Panc1 (cell line): ENCODE measurements around the gene IGSF22. TPM values are rescaled to one million over a fixed set of nuclear protein-coding genes. Genes with fewer than 3 reads are reported as not detected.
A peak's percentile ranks its signal among the peaks of the same experiment; 100 is the strongest.

Experiments
- ATAC-seq: fragments of 200-7000 bp; cut with Tn5 transposase; 2 replicates; pipeline ENCODE4 v1.9.1; 2020; ENCODE audit warnings: mild to moderate bottlenecking, moderate library complexity
- BruUV-seq: library from RNA; stranded (reverse); fragments of 400-500 nt; replicated peaks from 2 replicates; lab custom pipeline; 2021; lab: Mats Ljungman, UMichigan
- CTCF ChIA-PET: fragments of 300-600 bp; sonication (Branson Sonifier 250); formaldehyde crosslinking; loops from one replicate; lab custom pipeline; 2022; ENCODE audit warnings: antibody characterized with exemption; lab: Charles Lee
- POLR2A ChIA-PET: fragments of 300-600 bp; sonication (Branson Sonifier 250); formaldehyde crosslinking; loops from one replicate; lab custom pipeline; 2022; ENCODE audit warnings: antibody characterized with exemption; lab: Charles Lee
- DNase-seq: peaks from one replicate; pipeline ENCODE4 v3.0.0-alpha.2; 2010; ENCODE audit warnings: low read depth, low spot score
- H3K27ac ChIP-seq: 2 replicates; pipeline ENCODE4 v1.5.1; 2011; ENCODE audit warnings: mild to moderate bottlenecking, low read length, inconsistent platforms
- H3K27me3 ChIP-seq: fragments of 200-500 bp; sonication (Bioruptor generic); 2 replicates; pipeline ENCODE4 v1.6.0; 2014; ENCODE audit warnings: low read length, inconsistent platforms; ENCODE audit not compliant: control insufficient read depth, insufficient read depth
- H3K36me3 ChIP-seq: fragments of 200-500 bp; sonication (Bioruptor generic); 2 replicates; pipeline ENCODE4 v1.5.1; 2014; ENCODE audit warnings: inconsistent platforms, mild to moderate bottlenecking, low read length, moderate library complexity; ENCODE audit not compliant: control insufficient read depth, insufficient read depth
- H3K4me1 ChIP-seq: 2 replicates; pipeline ENCODE4 v1.5.1; 2011; ENCODE audit warnings: inconsistent platforms, mild to moderate bottlenecking, low read length, moderate library complexity; ENCODE audit not compliant: control insufficient read depth, insufficient read depth
- H3K4me3 ChIP-seq, 2 experiments: 2 replicates each; pipeline ENCODE4 v1.5.1; 2011 to 2012; ENCODE audit warnings: low read depth in 2 of 2, low read length in 2 of 2, mild to moderate bottlenecking in 2 of 2, inconsistent platforms in 1 of 2, moderate library complexity in 1 of 2
- H3K9me3 ChIP-seq: fragments of 200-500 bp; sonication (Bioruptor generic); 2 replicates; pipeline ENCODE4 v1.5.1; 2014; ENCODE audit warnings: low read depth, mild to moderate bottlenecking, inconsistent platforms, low read length, moderate library complexity; ENCODE audit not compliant: control insufficient read depth, insufficient read depth
- CTCF ChIP-seq: fragments of 450-650 bp; IDR thresholded peaks from 2 replicates; pipeline ENCODE4 v1.5.1; 2017; ENCODE audit warnings: mild to moderate bottlenecking
- POLR2AphosphoS5 ChIP-seq: IDR thresholded peaks from 2 replicates; pipeline ENCODE4 v1.6.1; 2012; ENCODE audit warnings: mild to moderate bottlenecking, low read depth, low read length, moderate library complexity
- SIN3A ChIP-seq: IDR thresholded peaks from 2 replicates; pipeline ENCODE4 v1.6.1; 2012; ENCODE audit warnings: low read depth, mild to moderate bottlenecking, low read length, moderate library complexity, borderline replicate concordance; ENCODE audit not compliant: insufficient read depth
- TCF7L2 ChIP-seq: IDR thresholded peaks from 2 replicates; pipeline ENCODE4 v1.6.1; 2011; ENCODE audit warnings: mild to moderate bottlenecking, low read depth, low read length, inconsistent platforms
- in situ Hi-C: cut with HindIII; loops from 2 replicates; pipeline ENCODE4 v1.10.0; 2016; ENCODE audit warnings: low sequenced_read_pairs, low pct_unique_long_range_greater_than_20kb
- intact Hi-C: fragments of 100-400 bp; cut with micrococcal nuclease; formaldehyde crosslinking; loops from one replicate; pipeline ENCODE4 v1.10.0; 2022; ENCODE audit not compliant: unreplicated experiment
- total RNA-seq: library from RNA; stranded (reverse); gene quantifications from one replicate; pipeline ENCODE4 v1.2.1, GENCODE V29; 2021; ENCODE audit not compliant: unreplicated experiment
- TF ChIP-seq, protein P1 (sequence below), 2 experiments: IDR thresholded peaks; 2 replicates each; pipeline ENCODE4 v1.6.1; 2011 to 2012; ENCODE audit warnings: low read depth in 2 of 2, control low read depth in 1 of 2, low read length in 1 of 2, mild to moderate bottlenecking in 1 of 2, moderate library complexity in 1 of 2; ENCODE audit not compliant: insufficient read depth in 1 of 2

Gene IGSF22
- total RNA-seq, 1 experiment from 2014 or later: not detected

GRCh38 chr11:18699848-18700261 is 26.1 kb downstream of the IGSF22 start:
- BruUV-seq: no TSS peak
- DNase-seq (no peak), ATAC-seq (no peak)
- no peak overlapping the region for H3K27ac ChIP-seq
- CTCF ChIA-PET: no interaction called here
- H3K36me3 ChIP-seq: no peaks in the 10 kb centered on the region
- no peak overlapping the region for H3K4me3 ChIP-seq
- POLR2A ChIA-PET: no interaction called here
- intact Hi-C loops: no loop called here
- no peaks in the 10 kb centered on the region for H3K9me3 ChIP-seq
- peaks cover 8% of the 10 kb centered on the region for H3K27me3 ChIP-seq
- TF ChIP-seq POLR2AphosphoS5: no peak
- no peak for TF ChIP-seq SIN3A
- TF ChIP-seq, protein P1, sequence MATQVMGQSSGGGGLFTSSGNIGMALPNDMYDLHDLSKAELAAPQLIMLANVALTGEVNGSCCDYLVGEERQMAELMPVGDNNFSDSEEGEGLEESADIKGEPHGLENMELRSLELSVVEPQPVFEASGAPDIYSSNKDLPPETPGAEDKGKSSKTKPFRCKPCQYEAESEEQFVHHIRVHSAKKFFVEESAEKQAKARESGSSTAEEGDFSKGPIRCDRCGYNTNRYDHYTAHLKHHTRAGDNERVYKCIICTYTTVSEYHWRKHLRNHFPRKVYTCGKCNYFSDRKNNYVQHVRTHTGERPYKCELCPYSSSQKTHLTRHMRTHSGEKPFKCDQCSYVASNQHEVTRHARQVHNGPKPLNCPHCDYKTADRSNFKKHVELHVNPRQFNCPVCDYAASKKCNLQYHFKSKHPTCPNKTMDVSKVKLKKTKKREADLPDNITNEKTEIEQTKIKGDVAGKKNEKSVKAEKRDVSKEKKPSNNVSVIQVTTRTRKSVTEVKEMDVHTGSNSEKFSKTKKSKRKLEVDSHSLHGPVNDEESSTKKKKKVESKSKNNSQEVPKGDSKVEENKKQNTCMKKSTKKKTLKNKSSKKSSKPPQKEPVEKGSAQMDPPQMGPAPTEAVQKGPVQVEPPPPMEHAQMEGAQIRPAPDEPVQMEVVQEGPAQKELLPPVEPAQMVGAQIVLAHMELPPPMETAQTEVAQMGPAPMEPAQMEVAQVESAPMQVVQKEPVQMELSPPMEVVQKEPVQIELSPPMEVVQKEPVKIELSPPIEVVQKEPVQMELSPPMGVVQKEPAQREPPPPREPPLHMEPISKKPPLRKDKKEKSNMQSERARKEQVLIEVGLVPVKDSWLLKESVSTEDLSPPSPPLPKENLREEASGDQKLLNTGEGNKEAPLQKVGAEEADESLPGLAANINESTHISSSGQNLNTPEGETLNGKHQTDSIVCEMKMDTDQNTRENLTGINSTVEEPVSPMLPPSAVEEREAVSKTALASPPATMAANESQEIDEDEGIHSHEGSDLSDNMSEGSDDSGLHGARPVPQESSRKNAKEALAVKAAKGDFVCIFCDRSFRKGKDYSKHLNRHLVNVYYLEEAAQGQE (IDR thresholded peaks at IDR 0.05; ENCODE audit: insufficient read depth in 1 of 2, low read depth in 2 of 2, low read length in 1 of 2): no peak
- no peak for TF ChIP-seq TCF7L2
- TF ChIP-seq CTCF: no peak
- no peaks in the 10 kb centered on the region; the same call in 1 of the 2 replicates for H3K4me1 ChIP-seq
- in situ Hi-C loops: no loop called here

DNA sequence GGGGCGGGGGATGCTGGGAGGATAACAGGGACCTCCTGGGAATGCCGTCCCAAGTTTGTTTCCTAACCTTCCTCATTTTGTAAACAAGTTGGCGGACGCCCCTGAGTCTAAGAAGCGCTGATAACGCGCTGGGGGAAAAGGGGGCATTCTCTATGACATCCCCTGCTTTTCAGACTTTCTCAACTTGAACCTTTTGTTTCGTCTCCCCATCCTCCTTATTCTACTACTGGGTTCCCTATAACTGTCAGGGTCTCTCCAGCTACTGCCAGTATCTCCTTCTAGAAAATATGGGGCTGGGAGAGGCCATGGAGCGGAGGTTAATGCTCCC is 26.8 kb downstream of the IGSF22 start:
- POLR2A ChIA-PET: no interaction called here
- ATAC-seq (no peak), DNase-seq (no peak)
- intact Hi-C loops: no loop called here
- Histone ChIP-seq H3K27ac (no peak overlapping the region), H3K36me3 (no peaks in the 10 kb centered on the region), H3K4me1 (no peaks in the 10 kb centered on the region; the same call in 1 of the 2 replicates), H3K4me3 (peak overlapping the region; percentile 59 to 69), H3K27me3 (peaks cover 8% of the 10 kb centered on the region), H3K9me3 (no peaks in the 10 kb centered on the region)
- in situ Hi-C loops: no loop called here
- no TSS peak for BruUV-seq
- CTCF ChIA-PET: interaction anchor here (0.6 kb wide), 1 partner anchor 293 kb away, joined by 4 read pairs; no protein-coding TSS in a partner anchor
- TF ChIP-seq, protein P1 (IDR thresholded peaks at IDR 0.05; ENCODE audit: insufficient read depth in 1 of 2, low read depth in 2 of 2, low read length in 1 of 2): no peak
- TF ChIP-seq POLR2AphosphoS5 (no peak), TCF7L2 (no peak), SIN3A (no peak), CTCF (no peak)
